Measurements from ENCODE around the gene YPEL3. TPM values are rescaled to one million over a fixed set of nuclear protein-coding genes. Genes with fewer than 3 reads are reported as not detected.

The YPEL3 gene
- total and polyA plus RNA-seq, 4 experiments from 2014 or later = 172 to 331 (median 265) TPM

GRCh38 chr16:30113711-30114333 lies 17.8 kb upstream of the YPEL3 start:
- Histone ChIP-seq H3K4me1 (ENCODE audit: insufficient read depth, low read length) (peaks cover 27% of the 10 kb centered on the region), H3K36me3 (ENCODE audit: insufficient read depth, low read length) (peaks cover 24% of the 10 kb centered on the region), H3K9me3 (ENCODE audit: control insufficient read depth in 1 of 2, low read length in 2 of 2) (no peaks in the 10 kb centered on the region), H3K4me3 (ENCODE audit: low read length in 2 of 2) (no peak overlapping the region), H3K27me3 (ENCODE audit: insufficient read depth, low read length) (no peaks in the 10 kb centered on the region), H3K27ac (ENCODE audit: low read depth, low read length) (no peak overlapping the region)
- Mint-ChIP-seq H3K36me3 (peaks cover 9 to 18% of the 10 kb centered on the region in 2 donors), H3K4me1 (peaks cover 11 to 25% (median 17%) of the 10 kb centered on the region in 4 donors), H3K9me3 (no peaks in the 10 kb centered on the region), H3K27me3 (no peaks in the 10 kb centered on the region), H3K4me3 (peak overlapping the region in 2 of 8 donors; percentile 38 to 71), H3K27ac (peak overlapping the region in 4 of 7 donors; percentile 18 to 90 (median 64))
- no peak for DNase-seq
- ChIA-PET CTCF (ENCODE audit: partially characterized antibody) (interaction anchor here (0.6 to 2.0 kb wide), 5 partner anchors 10 to 523 kb away, joined by 3 to 7 read pairs (median 5); no protein-coding TSS in a partner anchor), POLR2A (ENCODE audit: partially characterized antibody) (interaction anchor here (1.9 to 9.9 kb wide), 4 partner anchors 9 to 71 kb away, joined by 6 to 120 read pairs (median 23); partner anchors contain the start of genes CORO1A, MAPK3, TBX6 and YPEL3)
- intact Hi-C loops (cut with micrococcal nuclease) = no loop called here

GRCh38 chr16:30113031-30113710 lies 17.2 kb upstream of the YPEL3 start, which contains the start of gene GDPD3:
GDPD3 (minus strand) TSS chr16:30113537; CDS start chr16:30113478, 59 bp downstream.
- Histone ChIP-seq H3K9me3 (ENCODE audit: control insufficient read depth in 1 of 2, low read length in 2 of 2) (no peaks in the 10 kb centered on the region), H3K4me3 (ENCODE audit: low read length in 2 of 2) (no peak within 1 kb of the TSS), H3K36me3 (ENCODE audit: insufficient read depth, low read length) (peaks cover 25% of the 10 kb centered on the region), H3K4me1 (ENCODE audit: insufficient read depth, low read length) (peaks cover 27% of the 10 kb centered on the region), H3K27me3 (ENCODE audit: insufficient read depth, low read length) (no peaks in the 10 kb centered on the region), H3K27ac (ENCODE audit: low read depth, low read length) (no peak within 1 kb of the TSS)
- H3K4me1 Mint-ChIP-seq = peaks cover 11 to 25% (median 17%) of the 10 kb centered on the region in 4 donors
- H3K27me3 Mint-ChIP-seq = no peaks in the 10 kb centered on the region
- H3K27ac Mint-ChIP-seq = peak within 1 kb of the TSS in 4 of 7 donors; percentile 55 to 90 (median 70)
- ChIA-PET POLR2A (ENCODE audit: partially characterized antibody) (interaction anchor here (1.0 to 9.9 kb wide), 6 partner anchors 10 to 295 kb away, joined by 4 to 120 read pairs (median 14); partner anchors contain the start of genes CORO1A, MAPK3, TBX6 and YPEL3), CTCF (ENCODE audit: partially characterized antibody) (interaction anchor here (1.2 to 2.3 kb wide), 5 partner anchors 11 to 296 kb away, joined by 4 to 11 read pairs (median 5); partner anchors contain the start of gene TBX6)
- peaks cover 8 to 18% of the 10 kb centered on the region in 2 donors for H3K36me3 Mint-ChIP-seq
- no peaks in the 10 kb centered on the region for H3K9me3 Mint-ChIP-seq
- intact Hi-C loops (cut with micrococcal nuclease) = no loop called here
- DNase-seq = no peak
- peak within 1 kb of the TSS in 3 of 8 donors; percentile 38 to 71 (median 56) for H3K4me3 Mint-ChIP-seq

GRCh38 chr16:30112197-30113030 lies 16.4 kb upstream of the YPEL3 start:
- ChIA-PET CTCF (ENCODE audit: partially characterized antibody) (interaction anchor here (0.6 to 2.3 kb wide), 13 partner anchors 12 to 548 kb away, joined by 3 to 11 read pairs (median 4); partner anchors contain the start of gene TBX6), POLR2A (ENCODE audit: partially characterized antibody) (interaction anchor here (1.0 to 9.9 kb wide), 6 partner anchors 9 to 296 kb away, joined by 3 to 120 read pairs (median 14); partner anchors contain the start of genes CORO1A, TBX6 and YPEL3)
- Mint-ChIP-seq H3K9me3 (no peaks in the 10 kb centered on the region), H3K36me3 (peaks cover 9 to 19% of the 10 kb centered on the region in 2 donors), H3K27me3 (no peaks in the 10 kb centered on the region), H3K27ac (peak overlapping the region in 2 of 7 donors; percentile 35 to 66), H3K4me1 (peaks cover 11 to 25% (median 17%) of the 10 kb centered on the region in 4 donors), H3K4me3 (peak overlapping the region in 1 of 8 donors; percentile 10)
- H3K36me3 ChIP-seq (ENCODE audit: insufficient read depth, low read length) = peaks cover 22% of the 10 kb centered on the region
- intact Hi-C loops (cut with micrococcal nuclease) = no loop called here
- H3K27me3 ChIP-seq (ENCODE audit: insufficient read depth, low read length) = no peaks in the 10 kb centered on the region
- H3K27ac ChIP-seq (ENCODE audit: low read depth, low read length) = no peak overlapping the region
- H3K9me3 ChIP-seq (ENCODE audit: control insufficient read depth in 1 of 2, low read length in 2 of 2) = no peaks in the 10 kb centered on the region
- peaks cover 27% of the 10 kb centered on the region for H3K4me1 ChIP-seq (ENCODE audit: insufficient read depth, low read length)
- peak in 2 of 5 donors; percentile 35 to 45 for DNase-seq
- H3K4me3 ChIP-seq (ENCODE audit: low read length in 2 of 2) = no peak overlapping the region

- Mint-ChIP-seq H3K27me3 (no peaks in the 10 kb centered on the region), H3K4me3 (no peak overlapping the region), H3K9me3 (no peaks in the 10 kb centered on the region), H3K27ac (peak overlapping the region in 1 of 7 donors; percentile 85), H3K36me3 (peaks cover 15 to 19% of the 10 kb centered on the region in 2 donors), H3K4me1 (peaks cover 11 to 24% (median 17%) of the 10 kb centered on the region in 4 donors)
- peaks cover 11% of the 10 kb centered on the region for H3K36me3 ChIP-seq (ENCODE audit: insufficient read depth, low read length)
- intact Hi-C loops (cut with micrococcal nuclease) = no loop called here
- no peaks in the 10 kb centered on the region for H3K9me3 ChIP-seq (ENCODE audit: control insufficient read depth in 1 of 2, low read length in 2 of 2)
- no peak for DNase-seq
- H3K4me1 ChIP-seq (ENCODE audit: insufficient read depth, low read length) = peaks cover 27% of the 10 kb centered on the region
- CTCF ChIA-PET (ENCODE audit: partially characterized antibody) = interaction anchor here (0.6 to 2.3 kb wide), 5 partner anchors 19 to 444 kb away, joined by 3 to 7 read pairs (median 3); partner anchors contain the start of gene TBX6
- no peak overlapping the region for H3K4me3 ChIP-seq (ENCODE audit: low read length in 2 of 2)
- no peak overlapping the region for H3K27ac ChIP-seq (ENCODE audit: low read depth, low read length)
- no peaks in the 10 kb centered on the region for H3K27me3 ChIP-seq (ENCODE audit: insufficient read depth, low read length)
- POLR2A ChIA-PET (ENCODE audit: partially characterized antibody) = interaction anchor here (4.5 to 9.9 kb wide), 2 partner anchors 18 to 74 kb away, joined by 23 to 120 read pairs; partner anchors contain the start of genes CORO1A and TBX6
Measured at GRCh38 chr16:30110661-30111060, 14.6 kb upstream of the YPEL3 start.

- DNase-seq = no peak
- Histone ChIP-seq H3K27me3 (ENCODE audit: insufficient read depth, low read length) (no peaks in the 10 kb centered on the region), H3K27ac (ENCODE audit: low read depth, low read length) (no peak overlapping the region), H3K36me3 (ENCODE audit: insufficient read depth, low read length) (peaks cover 11% of the 10 kb centered on the region), H3K4me3 (ENCODE audit: low read length in 2 of 2) (no peak overlapping the region), H3K9me3 (ENCODE audit: control insufficient read depth in 1 of 2, low read length in 2 of 2) (no peaks in the 10 kb centered on the region), H3K4me1 (ENCODE audit: insufficient read depth, low read length) (peaks cover 5% of the 10 kb centered on the region)
- ChIA-PET POLR2A (ENCODE audit: partially characterized antibody) (no interaction called here), CTCF (ENCODE audit: partially characterized antibody) (no interaction called here)
- no peak overlapping the region for H3K4me3 Mint-ChIP-seq
- no peaks in the 10 kb centered on the region for H3K27me3 Mint-ChIP-seq
- intact Hi-C loops (cut with micrococcal nuclease) = no loop called here
- H3K36me3 Mint-ChIP-seq = peaks cover 22 to 28% of the 10 kb centered on the region in 2 donors
- peaks cover 5 to 8% (median 5%) of the 10 kb centered on the region in 4 donors for H3K4me1 Mint-ChIP-seq
- H3K27ac Mint-ChIP-seq = no peak overlapping the region
- H3K9me3 Mint-ChIP-seq = no peaks in the 10 kb centered on the region
Measured at GRCh38 chr16:30108059-30108850, 12.2 kb upstream of the YPEL3 start.

- no peak overlapping the region for H3K4me3 Mint-ChIP-seq
- intact Hi-C loops (cut with micrococcal nuclease) = no loop called here
- H3K36me3 ChIP-seq (ENCODE audit: insufficient read depth, low read length) = peaks cover 5% of the 10 kb centered on the region
- peaks cover 0 to 1% (median 0%) of the 10 kb centered on the region in 4 donors for H3K4me1 Mint-ChIP-seq
- H3K27me3 ChIP-seq (ENCODE audit: insufficient read depth, low read length) = no peaks in the 10 kb centered on the region
- no peaks in the 10 kb centered on the region for H3K4me1 ChIP-seq (ENCODE audit: insufficient read depth, low read length)
- H3K27me3 Mint-ChIP-seq = no peaks in the 10 kb centered on the region
- H3K27ac Mint-ChIP-seq = peak overlapping the region in 1 of 7 donors; percentile 60
- H3K9me3 ChIP-seq (ENCODE audit: control insufficient read depth in 1 of 2, low read length in 2 of 2) = no peaks in the 10 kb centered on the region
- DNase-seq = no peak
- peaks cover 0 to 2% (median under 1%) of the 10 kb centered on the region in 8 donors for H3K9me3 Mint-ChIP-seq
- no peak overlapping the region for H3K27ac ChIP-seq (ENCODE audit: low read depth, low read length)
- no peak overlapping the region for H3K4me3 ChIP-seq (ENCODE audit: low read length in 2 of 2)
- peaks cover 16 to 28% of the 10 kb centered on the region in 2 donors for H3K36me3 Mint-ChIP-seq
- ChIA-PET POLR2A (ENCODE audit: partially characterized antibody) (interaction anchor here (4.2 kb wide), 1 partner anchor 13 kb away, joined by 23 read pairs; the partner anchor contains the start of gene TBX6), CTCF (ENCODE audit: partially characterized antibody) (interaction anchor here (1.1 to 3.0 kb wide), 2 partner anchors 11 to 12 kb away, joined by 3 to 20 read pairs; partner anchors contain the start of gene TBX6)
Measured at GRCh38 chr16:30104492-30104891, 8.5 kb upstream of the YPEL3 start.

Data from CD4-positive, alpha-beta memory T cell (primary cell).